ENCODE results near the gene ANKH.

DNA sequence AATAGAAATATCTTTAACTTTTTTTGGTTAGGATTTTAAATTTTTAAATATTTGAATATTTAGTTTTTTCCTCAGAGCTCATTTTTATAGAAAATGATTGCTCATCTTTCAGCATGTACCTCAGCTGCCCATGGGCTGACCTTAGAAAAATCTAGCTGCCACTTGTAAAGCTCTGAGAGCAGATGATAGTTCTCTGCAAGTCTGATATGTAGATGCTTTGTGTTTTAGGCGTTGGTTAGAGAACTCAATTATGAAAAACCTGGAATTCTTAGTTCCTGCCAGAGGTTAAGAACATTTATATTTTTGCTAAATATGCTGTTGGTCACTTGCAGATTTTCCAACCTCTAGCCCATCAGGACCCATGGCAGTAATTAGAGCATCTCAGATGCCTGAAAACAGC is 192.0 kb downstream of the ANKH start:
- no peak for TF ChIP-seq TSHZ2 (CRISPR knock-in tag; IDR thresholded peaks at IDR 0.05)
- TF ChIP-seq RARB (CRISPR knock-in tag; IDR thresholded peaks at IDR 0.05) = no peak
- no peak for TF ChIP-seq ESRRG (CRISPR knock-in tag; IDR thresholded peaks at IDR 0.05)
- no peak for TF ChIP-seq ZFP3 (CRISPR knock-in tag; IDR thresholded peaks at IDR 0.05)

Data from SK-N-SH treated with all-trans-retinoic acid at 6 μM for 48 hours (cell line).